ACC112 (cell line): Measurements from ENCODE around the gene ZMIZ1.
"Not testable (repeated sequence)": the region's sequence is repeated elsewhere in the genome, so short reads cannot be mapped to it uniquely, and the experiment has no call there.

Source experiments
- H2AFZ ChIP-seq: fragments of 200-600 bp; sonication (generic); one replicate; pipeline ENCODE4 v1.6.0; 2017; ENCODE audit warnings: antibody characterized with exemption, low read length; ENCODE audit not compliant: unreplicated experiment
- H3K27ac ChIP-seq: fragments of 200-600 bp; sonication (generic); 2 replicates; pipeline ENCODE4 v1.5.1; 2014; ENCODE audit warnings: low read depth, mild to moderate bottlenecking, antibody characterized with exemption, low read length, moderate library complexity
- H3K27me3 ChIP-seq: fragments of 200-600 bp; sonication (generic); 2 replicates; pipeline ENCODE4 v1.6.1; 2014; ENCODE audit warnings: mild to moderate bottlenecking, antibody characterized with exemption, low read length, moderate library complexity, mixed read lengths; ENCODE audit not compliant: insufficient read depth
- H3K36me3 ChIP-seq: fragments of 200-600 bp; sonication (generic); 2 replicates; pipeline ENCODE4 v1.6.1; 2016; ENCODE audit warnings: mild to moderate bottlenecking, antibody characterized with exemption, low read length, moderate library complexity, mixed read lengths; ENCODE audit not compliant: insufficient read depth
- H3K4me1 ChIP-seq: fragments of 200-600 bp; sonication (generic); one replicate; pipeline ENCODE4 v1.6.1; 2016; ENCODE audit warnings: low read length, mixed read lengths; ENCODE audit not compliant: insufficient read depth, unreplicated experiment, control insufficient read depth
- H3K4me3 ChIP-seq: fragments of 200-600 bp; sonication (generic); 2 replicates; pipeline ENCODE4 v1.5.1; 2014; ENCODE audit warnings: mild to moderate bottlenecking, low read depth, low read length
- H3K79me2 ChIP-seq: fragments of 200-600 bp; sonication (generic); one replicate; pipeline ENCODE4 v1.6.0; 2016; ENCODE audit warnings: low read length; ENCODE audit not compliant: control insufficient read depth, unreplicated experiment, insufficient read depth

The ZMIZ1 gene

GRCh38 chr10:79336739-79337138, 268.0 kb downstream of the ZMIZ1 start:
- no peak overlapping the region for H2AFZ ChIP-seq
- peaks cover 11% of the 10 kb centered on the region for H3K4me1 ChIP-seq
- H3K4me3 ChIP-seq, result no peak overlapping the region

GRCh38 chr10:79337783-79338469, 269.2 kb downstream of the ZMIZ1 start:
- H3K27ac ChIP-seq, H3K27me3 ChIP-seq, H3K4me1 ChIP-seq, H2AFZ ChIP-seq, H3K4me3 ChIP-seq, H3K36me3 ChIP-seq, H3K79me2 ChIP-seq: not testable (repeated sequence)

More at GRCh38 chr10:79336739-79337138, 268.0 kb downstream of the ZMIZ1 start:
- Histone ChIP-seq H3K36me3 (no peaks in the 10 kb centered on the region), H3K27me3 (no peaks in the 10 kb centered on the region), H3K79me2 (no peaks in the 10 kb centered on the region), H3K27ac (no peak overlapping the region)

GRCh38 chr10:79339266-79339665, 270.5 kb downstream of the ZMIZ1 start:
- Histone ChIP-seq H2AFZ (no peak overlapping the region), H3K27me3 (no peaks in the 10 kb centered on the region), H3K36me3 (no peaks in the 10 kb centered on the region)

GRCh38 chr10:79340646-79341244, 272.0 kb downstream of the ZMIZ1 start:
- Histone ChIP-seq H3K4me3 (no peak overlapping the region), H3K79me2 (no peaks in the 10 kb centered on the region), H3K27me3 (no peaks in the 10 kb centered on the region), H3K27ac (no peak overlapping the region), H3K36me3 (no peaks in the 10 kb centered on the region), H3K4me1 (no peaks in the 10 kb centered on the region), H2AFZ (no peak overlapping the region)

More at GRCh38 chr10:79339266-79339665, 270.5 kb downstream of the ZMIZ1 start:
- Histone ChIP-seq H3K4me3 (no peak overlapping the region), H3K27ac (no peak overlapping the region), H3K4me1 (no peaks in the 10 kb centered on the region), H3K79me2 (no peaks in the 10 kb centered on the region)

GRCh38 chr10:79342295-79342761, 273.6 kb downstream of the ZMIZ1 start:
- no peak overlapping the region for H3K27ac ChIP-seq
- H2AFZ ChIP-seq, result no peak overlapping the region
- H3K36me3 ChIP-seq, result no peaks in the 10 kb centered on the region
- H3K79me2 ChIP-seq, result no peaks in the 10 kb centered on the region
- no peak overlapping the region for H3K4me3 ChIP-seq
- H3K4me1 ChIP-seq, result peaks cover 5% of the 10 kb centered on the region
- no peaks in the 10 kb centered on the region for H3K27me3 ChIP-seq

GRCh38 chr10:79342811-79343561, 274.2 kb downstream of the ZMIZ1 start:
- Histone ChIP-seq H3K27ac (no peak overlapping the region), H3K36me3 (no peaks in the 10 kb centered on the region), H3K4me3 (no peak overlapping the region), H3K79me2 (peaks cover 6% of the 10 kb centered on the region), H2AFZ (no peak overlapping the region), H3K27me3 (no peaks in the 10 kb centered on the region), H3K4me1 (peaks cover 5% of the 10 kb centered on the region)

GRCh38 chr10:79344502-79345195, 275.9 kb downstream of the ZMIZ1 start:
- Histone ChIP-seq H3K36me3 (peaks cover 10% of the 10 kb centered on the region; the same call in 1 of the 2 replicates), H2AFZ (no peak overlapping the region), H3K4me3 (no peak overlapping the region), H3K4me1 (peaks cover 18% of the 10 kb centered on the region), H3K27me3 (no peaks in the 10 kb centered on the region), H3K27ac (no peak overlapping the region), H3K79me2 (peaks cover 23% of the 10 kb centered on the region)

- Histone ChIP-seq H3K36me3 (peaks cover 18% of the 10 kb centered on the region; the same call in 1 of the 2 replicates), H3K4me1 (peaks cover 24% of the 10 kb centered on the region), H3K79me2 (peaks cover 31% of the 10 kb centered on the region), H3K27ac (no peak overlapping the region), H3K27me3 (no peaks in the 10 kb centered on the region), H3K4me3 (no peak overlapping the region), H2AFZ (no peak overlapping the region)
Measured at GRCh38 chr10:79345241-79346011, 276.7 kb downstream of the ZMIZ1 start.

- H3K4me3 ChIP-seq, result no peak overlapping the region
- peaks cover 24% of the 10 kb centered on the region for H3K4me1 ChIP-seq
- no peak overlapping the region for H3K27ac ChIP-seq
- peaks cover 23% of the 10 kb centered on the region; the same call in 1 of the 2 replicates for H3K36me3 ChIP-seq
- peaks cover 36% of the 10 kb centered on the region for H3K79me2 ChIP-seq
- H3K27me3 ChIP-seq, result no peaks in the 10 kb centered on the region
- H2AFZ ChIP-seq, result no peak overlapping the region
Measured at GRCh38 chr10:79346012-79346340, 277.2 kb downstream of the ZMIZ1 start.
